NT2/D1 (cell line): Measurements from ENCODE around the gene HIPK4.

Experiments used
- DNase-seq: peaks from one replicate; pipeline ENCODE4 v3.0.0-alpha.2; 2011; ENCODE audit warnings: low read depth, low spot score
- H3K27me3 ChIP-seq: 2 replicates; pipeline ENCODE4 v1.6.0; 2011; ENCODE audit warnings: mild to moderate bottlenecking; ENCODE audit not compliant: insufficient read length, insufficient read depth
- H3K36me3 ChIP-seq: 2 replicates; pipeline ENCODE4 v1.6.1; 2011; ENCODE audit warnings: mild to moderate bottlenecking, low read length, mixed read lengths; ENCODE audit not compliant: insufficient read depth, insufficient read length
- H3K4me1 ChIP-seq: 2 replicates; pipeline ENCODE4 v1.5.1; 2011; ENCODE audit not compliant: insufficient read depth, insufficient read length
- H3K4me3 ChIP-seq: 2 replicates; pipeline ENCODE4 v1.5.1; 2011; ENCODE audit warnings: low read depth; ENCODE audit not compliant: insufficient read length
- H3K9ac ChIP-seq: 2 replicates; pipeline ENCODE4 v1.6.0; 2011; ENCODE audit warnings: low read depth; ENCODE audit not compliant: insufficient read length
- H3K9me3 ChIP-seq: 2 replicates; pipeline ENCODE4 v1.5.1; 2011; ENCODE audit warnings: mild to moderate bottlenecking, low read length; ENCODE audit not compliant: insufficient read depth
- SUZ12 ChIP-seq: IDR thresholded peaks from 2 replicates; pipeline ENCODE4 v1.6.1; 2011; ENCODE audit not compliant: insufficient read length, insufficient read depth; ENCODE audit errors: extremely low read depth
- YY1 ChIP-seq: IDR thresholded peaks from 2 replicates; pipeline ENCODE4 v1.6.1; 2011; ENCODE audit not compliant: insufficient read length, insufficient read depth
- ZNF274 ChIP-seq: IDR thresholded peaks from 2 replicates; pipeline ENCODE4 v1.6.1; 2011; ENCODE audit warnings: mild to moderate bottlenecking, low read depth, low read length

The HIPK4 gene

DNA sequence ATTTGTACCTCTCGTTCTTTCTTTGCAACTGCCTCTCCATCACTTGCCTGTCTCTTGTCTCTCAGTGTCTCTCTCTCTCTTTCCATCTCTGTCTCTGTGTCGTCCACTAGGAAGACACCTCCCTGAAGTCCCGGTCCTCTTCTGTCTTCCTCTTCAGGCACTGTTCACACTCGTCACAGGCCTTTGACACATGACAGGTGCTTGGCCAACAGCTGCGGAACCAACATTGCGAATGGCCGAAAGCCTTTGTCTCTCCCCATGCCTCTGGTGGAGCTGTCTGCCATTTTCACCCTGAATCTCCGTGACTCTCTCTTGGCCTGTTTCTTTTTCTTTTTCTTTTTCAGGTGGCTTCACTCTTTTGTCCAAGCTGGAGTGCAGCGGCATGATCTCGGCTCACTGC, 2.8 kb downstream of the HIPK4 start:
- no peaks in the 10 kb centered on the region for H3K36me3 ChIP-seq
- TF ChIP-seq SUZ12 (no peak), ZNF274 (no peak), YY1 (no peak)
- H3K4me3 ChIP-seq, result no peak overlapping the region
- H3K4me1 ChIP-seq, result peaks cover 7% of the 10 kb centered on the region
- H3K27me3 ChIP-seq, result no peaks in the 10 kb centered on the region
- no peak for DNase-seq
- H3K9me3 ChIP-seq, result no peaks in the 10 kb centered on the region
- H3K9ac ChIP-seq, result no peak overlapping the region

DNA sequence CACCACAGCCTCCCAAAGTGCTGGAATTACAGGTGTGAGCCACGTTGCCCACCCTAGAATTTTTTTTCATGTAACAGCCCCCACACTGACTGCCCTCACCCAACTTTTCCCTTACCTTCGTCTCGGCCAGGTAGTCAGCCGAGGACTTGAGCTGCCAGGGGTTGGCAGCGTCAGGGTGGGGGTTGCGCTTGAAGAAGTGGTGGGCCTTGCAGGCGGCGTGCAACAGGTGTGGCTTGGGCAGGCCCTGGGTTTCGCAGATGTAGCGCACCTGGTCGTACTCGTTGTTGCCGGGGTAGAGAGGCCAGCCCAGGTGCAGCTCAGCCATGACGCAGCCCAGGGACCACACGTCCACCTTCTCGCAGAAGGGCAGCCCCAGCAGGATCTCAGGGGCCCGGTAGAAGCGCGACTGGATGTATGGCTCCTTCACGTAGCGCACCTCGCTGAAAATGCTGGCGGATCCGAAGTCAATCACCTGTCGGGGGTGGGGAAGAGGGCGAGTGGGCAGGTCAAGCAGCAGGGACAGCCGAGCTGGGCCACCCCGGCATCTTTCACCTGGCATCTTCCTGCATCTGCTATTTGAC, 6.2 kb downstream of the HIPK4 start:
- Histone ChIP-seq H3K9me3 (no peaks in the 10 kb centered on the region), H3K27me3 (no peaks in the 10 kb centered on the region), H3K9ac (no peak overlapping the region), H3K4me1 (peaks cover 3% of the 10 kb centered on the region), H3K4me3 (no peak overlapping the region), H3K36me3 (peaks cover 20% of the 10 kb centered on the region)
- no peak for DNase-seq
- TF ChIP-seq ZNF274 (no peak), SUZ12 (no peak), YY1 (no peak)

DNA sequence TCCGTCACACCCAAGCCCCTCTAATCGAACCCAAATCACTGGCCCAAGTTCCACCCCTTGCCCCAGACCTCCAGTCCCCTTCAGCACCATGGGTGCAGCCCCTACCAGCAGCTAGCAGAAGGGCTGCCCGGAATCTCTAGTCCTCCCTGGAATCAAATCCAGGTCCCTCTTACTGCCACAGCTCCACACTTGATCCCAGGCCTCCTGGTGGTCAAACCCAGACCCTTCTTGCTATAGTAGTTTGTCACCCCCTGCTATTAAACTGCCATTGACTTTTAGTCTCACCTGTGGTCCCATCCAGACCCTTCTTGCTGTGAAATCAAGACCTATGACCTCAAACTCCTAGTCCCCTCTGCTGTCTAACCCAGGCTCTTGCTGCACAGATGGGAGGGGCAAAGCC, 8.7 kb downstream of the HIPK4 start:
- no peak overlapping the region for H3K9ac ChIP-seq
- TF ChIP-seq SUZ12, result no peak
- TF ChIP-seq ZNF274, result no peak
- TF ChIP-seq YY1, result no peak
- no peak for DNase-seq
- H3K36me3 ChIP-seq, result peaks cover 40% of the 10 kb centered on the region
- no peaks in the 10 kb centered on the region for H3K9me3 ChIP-seq
- H3K4me3 ChIP-seq, result no peak overlapping the region
- peaks cover 5% of the 10 kb centered on the region for H3K4me1 ChIP-seq
- H3K27me3 ChIP-seq, result no peaks in the 10 kb centered on the region

DNA sequence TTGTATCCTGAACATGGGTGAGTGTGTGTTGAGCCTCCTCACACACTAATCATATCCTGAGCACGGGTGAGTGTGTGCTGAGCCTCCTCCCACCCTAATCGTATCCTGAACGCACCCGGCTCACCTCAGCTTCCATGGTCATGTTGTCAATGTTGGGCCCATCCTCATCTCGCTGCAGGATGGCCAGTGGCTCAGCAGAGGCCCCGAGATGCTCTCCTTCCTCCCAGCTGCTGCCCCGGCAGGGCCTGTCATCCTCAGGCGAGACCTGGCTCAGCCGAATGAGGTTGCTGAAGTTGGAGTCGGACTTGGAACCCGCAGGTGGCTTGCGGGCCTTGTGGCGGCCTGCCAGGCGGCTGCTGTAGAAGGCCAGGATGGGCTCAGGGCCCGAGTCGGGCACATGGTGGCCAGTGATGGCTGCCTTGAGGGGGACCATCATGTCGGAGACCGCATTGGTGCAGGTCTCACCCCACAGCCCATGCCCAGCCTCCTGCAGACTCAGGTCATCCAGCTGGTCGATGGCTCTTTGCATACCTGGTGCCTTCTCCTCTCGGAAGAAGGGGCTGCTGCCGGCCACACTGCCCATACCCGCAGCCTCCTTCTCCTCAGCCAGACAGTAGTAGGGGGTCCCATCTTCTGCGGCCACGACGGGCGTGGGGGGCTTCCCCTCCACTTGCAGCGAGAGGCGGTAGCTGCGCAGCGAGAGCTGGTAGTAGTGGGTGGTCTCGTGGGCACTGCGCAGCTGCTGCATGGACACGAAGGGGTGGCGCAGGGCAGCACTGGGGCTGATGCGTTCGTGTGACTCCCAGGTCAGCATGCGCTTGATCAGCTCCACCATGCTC, 9.6 kb downstream of the HIPK4 start:
- H3K4me1 ChIP-seq, result peaks cover 5% of the 10 kb centered on the region
- peaks cover 47% of the 10 kb centered on the region for H3K36me3 ChIP-seq
- no peak for DNase-seq
- no peak overlapping the region for H3K9ac ChIP-seq
- TF ChIP-seq YY1 (no peak), ZNF274 (no peak), SUZ12 (no peak)
- H3K4me3 ChIP-seq, result no peak overlapping the region
- H3K27me3 ChIP-seq, result no peaks in the 10 kb centered on the region
- no peaks in the 10 kb centered on the region for H3K9me3 ChIP-seq

DNA sequence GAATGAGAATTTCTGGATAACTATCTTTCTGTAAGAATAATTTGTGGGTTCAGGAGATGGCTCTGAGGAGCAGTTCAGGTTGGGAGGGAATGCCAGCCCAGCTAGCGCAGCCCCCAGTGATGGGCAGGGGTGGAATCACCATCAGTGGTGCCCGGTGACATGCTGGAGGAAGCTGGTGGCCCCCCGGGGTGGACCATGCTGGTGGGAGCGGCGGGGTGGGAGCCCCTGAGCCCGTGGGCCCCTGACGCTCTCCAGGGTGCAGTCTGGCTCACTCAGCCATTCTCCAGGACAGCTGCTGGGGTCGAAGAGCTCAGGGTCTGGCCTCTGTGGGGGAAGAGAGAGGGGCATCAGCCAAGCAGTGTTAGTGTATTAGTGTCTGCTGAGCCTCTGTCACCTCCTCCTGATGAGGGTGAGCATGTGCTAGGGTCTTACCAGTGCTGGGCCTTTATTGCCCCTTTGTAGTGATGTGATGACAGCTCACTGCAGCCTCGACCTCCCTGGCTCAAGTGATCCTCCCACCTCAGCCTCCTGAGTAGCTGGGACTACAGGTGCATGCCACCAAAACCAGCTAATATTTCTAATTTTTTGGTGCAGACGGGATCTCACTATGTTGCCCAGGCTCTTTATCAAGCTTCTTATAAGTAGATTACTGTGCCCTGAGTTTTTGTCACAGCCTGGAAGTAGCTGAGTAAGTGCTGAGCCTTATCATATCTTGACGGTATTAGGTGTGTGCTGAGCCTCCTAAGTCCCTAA, 10.4 kb downstream of the HIPK4 start:
- peaks cover 49% of the 10 kb centered on the region for H3K36me3 ChIP-seq
- no peaks in the 10 kb centered on the region for H3K9me3 ChIP-seq
- H3K9ac ChIP-seq, result no peak overlapping the region
- no peak overlapping the region for H3K4me3 ChIP-seq
- DNase-seq, result no peak
- no peaks in the 10 kb centered on the region for H3K27me3 ChIP-seq
- TF ChIP-seq SUZ12 (no peak), ZNF274 (no peak), YY1 (no peak)
- peaks cover 5% of the 10 kb centered on the region for H3K4me1 ChIP-seq

DNA sequence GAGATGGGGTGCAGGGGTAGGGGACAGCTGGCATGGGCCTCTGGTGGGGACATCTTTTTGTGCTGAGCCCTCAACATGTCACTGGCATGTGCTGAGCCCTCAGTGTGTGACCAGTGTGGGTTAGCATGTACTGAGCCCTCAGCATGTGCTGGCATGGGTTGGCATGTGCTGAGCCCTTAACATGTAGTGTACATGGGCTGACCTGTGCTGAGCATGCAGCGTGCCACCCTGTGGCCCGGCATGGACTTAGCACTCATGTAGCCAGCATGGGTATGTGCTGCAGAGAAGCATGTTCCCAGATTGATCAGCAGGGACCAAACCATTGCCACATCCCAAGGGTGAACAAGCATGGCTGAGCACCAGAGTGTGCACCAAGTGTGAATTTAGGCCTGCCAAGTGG, 11.5 kb downstream of the HIPK4 start:
- no peaks in the 10 kb centered on the region for H3K9me3 ChIP-seq
- H3K36me3 ChIP-seq, result peaks cover 57% of the 10 kb centered on the region
- no peak overlapping the region for H3K4me3 ChIP-seq
- TF ChIP-seq YY1, result no peak
- TF ChIP-seq SUZ12, result no peak
- TF ChIP-seq ZNF274, result no peak
- H3K4me1 ChIP-seq, result peaks cover 5% of the 10 kb centered on the region
- DNase-seq, result no peak
- no peaks in the 10 kb centered on the region for H3K27me3 ChIP-seq
- H3K9ac ChIP-seq, result no peak overlapping the region

DNA sequence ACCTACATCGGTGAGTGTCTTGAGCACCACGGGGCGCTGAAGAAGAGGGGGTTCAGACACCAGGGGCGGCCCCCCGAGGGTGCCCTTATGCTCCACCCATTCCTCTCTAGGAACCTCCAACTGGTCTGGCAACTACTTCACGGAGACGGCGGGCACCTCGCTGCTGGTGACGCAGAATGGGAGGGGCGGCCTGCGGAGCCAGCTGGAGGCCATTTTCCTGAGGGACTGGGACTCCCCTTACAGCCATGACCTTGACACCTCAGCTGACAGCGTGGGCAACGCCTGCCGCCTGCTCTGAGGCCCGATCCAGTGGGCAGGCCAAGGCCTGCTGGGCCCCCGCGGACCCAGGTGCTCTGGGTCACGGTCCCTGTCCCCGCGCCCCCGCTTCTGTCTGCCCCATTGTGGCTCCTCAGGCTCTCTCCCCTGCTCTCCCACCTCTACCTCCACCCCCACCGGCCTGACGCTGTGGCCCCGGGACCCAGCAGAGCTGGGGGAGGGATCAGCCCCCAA, 12.1 kb downstream of the HIPK4 start:
- Histone ChIP-seq H3K4me1 (peaks cover 5% of the 10 kb centered on the region), H3K36me3 (peaks cover 60% of the 10 kb centered on the region), H3K27me3 (no peaks in the 10 kb centered on the region), H3K9ac (no peak overlapping the region), H3K4me3 (no peak overlapping the region), H3K9me3 (no peaks in the 10 kb centered on the region)
- no peak for DNase-seq
- no peak for TF ChIP-seq YY1
- TF ChIP-seq SUZ12, result no peak
- no peak for TF ChIP-seq ZNF274
